ENCODE data around the gene FAIM2.

DNA sequence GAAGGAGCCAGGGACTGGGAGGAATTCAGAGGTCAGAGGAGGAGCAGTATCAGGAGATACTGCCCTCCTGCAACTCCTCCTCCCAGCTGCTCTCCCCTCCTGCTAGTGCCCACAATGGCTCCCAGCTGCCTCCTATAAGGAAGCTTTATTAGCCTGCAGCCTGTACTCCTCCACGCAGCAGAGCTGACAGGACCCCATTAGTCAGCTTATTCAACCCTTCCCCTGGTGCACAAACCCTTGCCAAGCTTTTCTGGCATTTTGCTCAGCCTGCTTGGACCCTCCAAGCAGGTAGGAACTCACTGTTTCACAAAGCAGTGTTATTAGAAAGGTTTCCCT lies 39.9 kb upstream of the FAIM2 start:
- TF ChIP-seq, protein P1, sequence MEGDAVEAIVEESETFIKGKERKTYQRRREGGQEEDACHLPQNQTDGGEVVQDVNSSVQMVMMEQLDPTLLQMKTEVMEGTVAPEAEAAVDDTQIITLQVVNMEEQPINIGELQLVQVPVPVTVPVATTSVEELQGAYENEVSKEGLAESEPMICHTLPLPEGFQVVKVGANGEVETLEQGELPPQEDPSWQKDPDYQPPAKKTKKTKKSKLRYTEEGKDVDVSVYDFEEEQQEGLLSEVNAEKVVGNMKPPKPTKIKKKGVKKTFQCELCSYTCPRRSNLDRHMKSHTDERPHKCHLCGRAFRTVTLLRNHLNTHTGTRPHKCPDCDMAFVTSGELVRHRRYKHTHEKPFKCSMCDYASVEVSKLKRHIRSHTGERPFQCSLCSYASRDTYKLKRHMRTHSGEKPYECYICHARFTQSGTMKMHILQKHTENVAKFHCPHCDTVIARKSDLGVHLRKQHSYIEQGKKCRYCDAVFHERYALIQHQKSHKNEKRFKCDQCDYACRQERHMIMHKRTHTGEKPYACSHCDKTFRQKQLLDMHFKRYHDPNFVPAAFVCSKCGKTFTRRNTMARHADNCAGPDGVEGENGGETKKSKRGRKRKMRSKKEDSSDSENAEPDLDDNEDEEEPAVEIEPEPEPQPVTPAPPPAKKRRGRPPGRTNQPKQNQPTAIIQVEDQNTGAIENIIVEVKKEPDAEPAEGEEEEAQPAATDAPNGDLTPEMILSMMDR (IDR thresholded peaks at IDR 0.05; ENCODE audit: insufficient read depth, low read length): no peak
- TF ChIP-seq SPI1 (IDR thresholded peaks at IDR 0.05; ENCODE audit: borderline replicate concordance, low read depth): no peak
